ENCODE measurements around the gene DGKG. TPM values are rescaled to one million over a fixed set of nuclear protein-coding genes. Genes with fewer than 3 reads are reported as not detected.

DGKG gene
- total RNA-seq, 1 donor from 2014 or later, result 1.0 TPM

GRCh38 chr3:186339180-186339918, 22.7 kb downstream of the DGKG start:
- no peak overlapping the region for H3K4me3 ChIP-seq (ENCODE audit: low read depth, low read length)
- no peak for DNase-seq (ENCODE audit: low read depth)
- TF ChIP-seq CTCF (conservative IDR thresholded peaks at IDR 0.05; ENCODE audit: low read depth, low read length), result no peak

- DNase-seq (ENCODE audit: low read depth), result no peak
- TF ChIP-seq CTCF (conservative IDR thresholded peaks at IDR 0.05; ENCODE audit: low read depth, low read length), result no peak
- H3K4me3 ChIP-seq (ENCODE audit: low read depth, low read length), result no peak overlapping the region
These were observed 28.8 kb downstream of the DGKG start for GRCh38 chr3:186333256-186333655.

- no peak for TF ChIP-seq CTCF (conservative IDR thresholded peaks at IDR 0.05; ENCODE audit: low read depth, low read length)
- H3K4me3 ChIP-seq (ENCODE audit: low read depth, low read length), result no peak overlapping the region
- no peak for DNase-seq (ENCODE audit: low read depth)
These were observed 31.1 kb downstream of the DGKG start for GRCh38 chr3:186330772-186331460.

- H3K4me3 ChIP-seq (ENCODE audit: low read depth, low read length), result no peak overlapping the region
- no peak for TF ChIP-seq CTCF (conservative IDR thresholded peaks at IDR 0.05; ENCODE audit: low read depth, low read length)
- no peak for DNase-seq (ENCODE audit: low read depth)
These were observed 32.4 kb downstream of the DGKG start for GRCh38 chr3:186329589-186329988.

GRCh38 chr3:186327912-186328487, 34.0 kb downstream of the DGKG start:
- no peak for DNase-seq (ENCODE audit: low read depth)
- TF ChIP-seq CTCF (conservative IDR thresholded peaks at IDR 0.05; ENCODE audit: low read depth, low read length), result no peak
- no peak overlapping the region for H3K4me3 ChIP-seq (ENCODE audit: low read depth, low read length)

GRCh38 chr3:186322761-186323160, 39.3 kb downstream of the DGKG start:
- no peak for DNase-seq (ENCODE audit: low read depth)
- no peak overlapping the region for H3K4me3 ChIP-seq (ENCODE audit: low read depth, low read length)
- TF ChIP-seq CTCF (conservative IDR thresholded peaks at IDR 0.05; ENCODE audit: low read depth, low read length), result no peak
